ENCODE data around the gene PPL. TPM values are rescaled to one million over a fixed set of nuclear protein-coding genes. Genes with fewer than 3 reads are reported as not detected.

Gene PPL
- total and polyA plus RNA-seq, 2 of the 13 experiments (the other 11 are each of a cell fraction or from before 2014, with no cell fraction given): 5.7 to 6.6 TPM

- H3K9ac ChIP-seq (ENCODE audit: insufficient read depth, low read depth, low read length): no peak overlapping the region
- H3K9me3 ChIP-seq (ENCODE audit: low read length): no peaks in the 10 kb centered on the region
- no peaks in the 10 kb centered on the region for H4K20me1 ChIP-seq (ENCODE audit: insufficient read depth, low read length)
- no peak overlapping the region for H3K4me2 ChIP-seq (ENCODE audit: low read depth, low read length)
- no peaks in the 10 kb centered on the region for H3K27me3 ChIP-seq (ENCODE audit: control insufficient read depth in 1 of 2, insufficient read depth in 2 of 2, low read length in 2 of 2)
- no peaks in the 10 kb centered on the region; a peak in 1 of 5 replicates for H3K36me3 ChIP-seq (replicated peaks in 1 of 2; ENCODE audit: control insufficient read depth in 1 of 2, insufficient read depth in 2 of 2, low read length in 2 of 2)
- H3K4me3 ChIP-seq (replicated peaks in 1 of 3; ENCODE audit: insufficient read depth in 1 of 3, low read depth in 2 of 3, low read length in 3 of 3): no peak overlapping the region
- ChIA-PET CTCF (ENCODE audit: low intra/inter-chr PET ratio, low total read pairs) (no interaction called here), POLR2A (interaction anchor here (1.5 kb wide), 1 partner anchor 8 kb away, joined by 3 read pairs; no protein-coding TSS in a partner anchor)
- BruUV-seq (replicated peaks): no TSS peak
- no peak overlapping the region for H2AFZ ChIP-seq (ENCODE audit: low read length)
- 81% methylated on average over 8 of the region's 8 CpGs for WGBS (ENCODE audit: low lambda C conversion rate)
- intact Hi-C loops (cut with micrococcal nuclease; ENCODE audit: unreplicated experiment) (no loop called here), in situ Hi-C loops (cut with HindIII; ENCODE audit: extremely low pct_ligation_motif_present, low pct_unique_long_range_greater_than_20kb) (loop anchor here (5.0 kb wide), 1 partner anchor 62 kb away; no protein-coding TSS in a partner anchor)
- H3K79me2 ChIP-seq (ENCODE audit: insufficient read depth, low read length): no peaks in the 10 kb centered on the region
- FAIRE-seq: no peak
- ATAC-seq: no peak
- H3K27ac ChIP-seq (ENCODE audit: extremely low read length, insufficient read depth, low read length): no peak overlapping the region
- H3K4me1 ChIP-seq (ENCODE audit: insufficient read depth, low read length): no peaks in the 10 kb centered on the region
- DNase-seq (ENCODE audit: low spot score): no peak
- TF ChIP-seq SP1 (IDR thresholded peaks at IDR 0.05): no peak
- TF ChIP-seq SP1 (CRISPR knock-in tag; IDR thresholded peaks at IDR 0.05): no peak
- TF ChIP-seq TRIM22 (IDR thresholded peaks at IDR 0.05): no peak
- TF ChIP-seq ZNF407 (CRISPR knock-in tag; IDR thresholded peaks at IDR 0.05; ENCODE audit: not compliant biosample characterization): no peak
- TF ChIP-seq ZNF770 (CRISPR knock-in tag; IDR thresholded peaks at IDR 0.05): no peak
- TF ChIP-seq SRF (IDR thresholded peaks at IDR 0.05; ENCODE audit: low read depth, low read length): no peak
Measured at GRCh38 chr16:4900036-4900435, 36.9 kb downstream of the PPL start.

Measured in HepG2 (cell line).